ENCODE measurements around the gene ADD2. TPM values are rescaled to one million over a fixed set of nuclear protein-coding genes. Genes with fewer than 3 reads are reported as not detected.

Gene ADD2
- total and polyA plus RNA-seq, 4 donors: 0.08 to 156 (median 0.16) TPM; not detected in 1

- Histone ChIP-seq H3K9me3 (ENCODE audit: control insufficient read depth in 4 of 4, low read length in 3 of 4) (no peaks in the 10 kb centered on the region), H3K27me3 (ENCODE audit: control insufficient read depth in 4 of 4, insufficient read depth in 4 of 4, low read length in 3 of 4) (peaks cover 0 to 7% (median 3%) of the 10 kb centered on the region in 4 donors), H3K4me3 (ENCODE audit: low read depth in 1 of 3, low read length in 3 of 3) (no peak overlapping the region), H3K27ac (ENCODE audit: low read depth in 1 of 2, low read length in 2 of 2) (no peak overlapping the region), H3K4me1 (ENCODE audit: control insufficient read depth in 4 of 4, insufficient read depth in 4 of 4, low read length in 3 of 4) (no peaks in the 10 kb centered on the region), H3K9ac (ENCODE audit: low read depth in 1 of 2, low read length in 2 of 2) (no peak overlapping the region), H3K36me3 (ENCODE audit: control insufficient read depth in 4 of 4, insufficient read depth in 3 of 4, low read depth in 1 of 4, low read length in 3 of 4) (no peaks in the 10 kb centered on the region)
- DNase-seq (ENCODE audit: low spot score): no peak
- TF ChIP-seq, protein P1, sequence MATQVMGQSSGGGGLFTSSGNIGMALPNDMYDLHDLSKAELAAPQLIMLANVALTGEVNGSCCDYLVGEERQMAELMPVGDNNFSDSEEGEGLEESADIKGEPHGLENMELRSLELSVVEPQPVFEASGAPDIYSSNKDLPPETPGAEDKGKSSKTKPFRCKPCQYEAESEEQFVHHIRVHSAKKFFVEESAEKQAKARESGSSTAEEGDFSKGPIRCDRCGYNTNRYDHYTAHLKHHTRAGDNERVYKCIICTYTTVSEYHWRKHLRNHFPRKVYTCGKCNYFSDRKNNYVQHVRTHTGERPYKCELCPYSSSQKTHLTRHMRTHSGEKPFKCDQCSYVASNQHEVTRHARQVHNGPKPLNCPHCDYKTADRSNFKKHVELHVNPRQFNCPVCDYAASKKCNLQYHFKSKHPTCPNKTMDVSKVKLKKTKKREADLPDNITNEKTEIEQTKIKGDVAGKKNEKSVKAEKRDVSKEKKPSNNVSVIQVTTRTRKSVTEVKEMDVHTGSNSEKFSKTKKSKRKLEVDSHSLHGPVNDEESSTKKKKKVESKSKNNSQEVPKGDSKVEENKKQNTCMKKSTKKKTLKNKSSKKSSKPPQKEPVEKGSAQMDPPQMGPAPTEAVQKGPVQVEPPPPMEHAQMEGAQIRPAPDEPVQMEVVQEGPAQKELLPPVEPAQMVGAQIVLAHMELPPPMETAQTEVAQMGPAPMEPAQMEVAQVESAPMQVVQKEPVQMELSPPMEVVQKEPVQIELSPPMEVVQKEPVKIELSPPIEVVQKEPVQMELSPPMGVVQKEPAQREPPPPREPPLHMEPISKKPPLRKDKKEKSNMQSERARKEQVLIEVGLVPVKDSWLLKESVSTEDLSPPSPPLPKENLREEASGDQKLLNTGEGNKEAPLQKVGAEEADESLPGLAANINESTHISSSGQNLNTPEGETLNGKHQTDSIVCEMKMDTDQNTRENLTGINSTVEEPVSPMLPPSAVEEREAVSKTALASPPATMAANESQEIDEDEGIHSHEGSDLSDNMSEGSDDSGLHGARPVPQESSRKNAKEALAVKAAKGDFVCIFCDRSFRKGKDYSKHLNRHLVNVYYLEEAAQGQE (IDR thresholded peaks at IDR 0.05): no peak
- TF ChIP-seq FOXA2 (IDR thresholded peaks at IDR 0.05): no peak
- no peak for TF ChIP-seq RAD21 (IDR thresholded peaks at IDR 0.05)
- TF ChIP-seq FOXA1 (IDR thresholded peaks at IDR 0.05): no peak
- no peak for TF ChIP-seq SP1 (IDR thresholded peaks at IDR 0.05)
- no peak for TF ChIP-seq RXRA (IDR thresholded peaks at IDR 0.05)
- TF ChIP-seq TAF1 (conservative IDR thresholded peaks at IDR 0.05): no peak
- no peak for TF ChIP-seq ZBTB33 (IDR thresholded peaks at IDR 0.05)
- TF ChIP-seq, protein P2, sequence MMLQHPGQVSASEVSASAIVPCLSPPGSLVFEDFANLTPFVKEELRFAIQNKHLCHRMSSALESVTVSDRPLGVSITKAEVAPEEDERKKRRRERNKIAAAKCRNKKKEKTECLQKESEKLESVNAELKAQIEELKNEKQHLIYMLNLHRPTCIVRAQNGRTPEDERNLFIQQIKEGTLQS (IDR thresholded peaks at IDR 0.05): no peak
- TF ChIP-seq EGR1 (IDR thresholded peaks at IDR 0.05; ENCODE audit: low read depth in 2 of 2): no peak
- TF ChIP-seq JUND (IDR thresholded peaks at IDR 0.05): no peak
- no peak for TF ChIP-seq YY1 (IDR thresholded peaks at IDR 0.05)
- TF ChIP-seq NR2F2 (IDR thresholded peaks at IDR 0.05): no peak
- TF ChIP-seq GABPA (IDR thresholded peaks at IDR 0.05 in 1 of 2, conservative IDR thresholded peaks at IDR 0.05 in 1 of 2): no peak
- no peak for TF ChIP-seq HNF4A (conservative IDR thresholded peaks at IDR 0.05)
- WGBS: 53% methylated on average over 6 of the region's 6 CpGs
These were observed 35.0 kb downstream of the ADD2 start for GRCh38 chr2:70732766-70733645.

- DNase-seq (ENCODE audit: low spot score): no peak
- Histone ChIP-seq H3K36me3 (ENCODE audit: control insufficient read depth in 4 of 4, insufficient read depth in 3 of 4, low read depth in 1 of 4, low read length in 3 of 4) (no peaks in the 10 kb centered on the region), H3K9me3 (ENCODE audit: control insufficient read depth in 4 of 4, low read length in 3 of 4) (no peaks in the 10 kb centered on the region), H3K4me1 (ENCODE audit: control insufficient read depth in 4 of 4, insufficient read depth in 4 of 4, low read length in 3 of 4) (no peaks in the 10 kb centered on the region), H3K27me3 (ENCODE audit: control insufficient read depth in 4 of 4, insufficient read depth in 4 of 4, low read length in 3 of 4) (peaks cover 0 to 7% (median 0%) of the 10 kb centered on the region in 4 donors), H3K9ac (ENCODE audit: low read depth in 1 of 2, low read length in 2 of 2) (no peak overlapping the region), H3K4me3 (ENCODE audit: low read depth in 1 of 3, low read length in 3 of 3) (no peak overlapping the region), H3K27ac (ENCODE audit: low read depth in 1 of 2, low read length in 2 of 2) (no peak overlapping the region)
- WGBS: 82% methylated on average over 2 of the region's 2 CpGs
- TF ChIP-seq, protein P1 (IDR thresholded peaks at IDR 0.05): no peak
- TF ChIP-seq, protein P2 (IDR thresholded peaks at IDR 0.05): no peak
- TF ChIP-seq HNF4A (conservative IDR thresholded peaks at IDR 0.05) (no peak), SP1 (IDR thresholded peaks at IDR 0.05) (no peak), MAX (IDR thresholded peaks at IDR 0.05) (no peak), HNF4G (IDR thresholded peaks at IDR 0.05) (no peak), FOXA1 (IDR thresholded peaks at IDR 0.05) (no peak), ZBTB33 (IDR thresholded peaks at IDR 0.05) (no peak)
These were observed 37.3 kb downstream of the ADD2 start for GRCh38 chr2:70730730-70731129.

Measured in liver (tissue), 9 donors.